A549 treated with RU486 at 1 μM for 4 hours (cell line): ENCODE results near the gene TRAPPC4. TPM values are rescaled to one million over a fixed set of nuclear protein-coding genes. Genes with fewer than 3 reads are reported as not detected.

ENCODE experiments used
- total RNA-seq: library from RNA; stranded (reverse); fragments of 200-300 nt; extraction: Qiagen RNA extraction; gene quantifications from 5 replicates; pipeline ENCODE4 v1.2.3, GENCODE V29; 2022; ENCODE audit warnings: low read depth

TRAPPC4 gene, protein sequence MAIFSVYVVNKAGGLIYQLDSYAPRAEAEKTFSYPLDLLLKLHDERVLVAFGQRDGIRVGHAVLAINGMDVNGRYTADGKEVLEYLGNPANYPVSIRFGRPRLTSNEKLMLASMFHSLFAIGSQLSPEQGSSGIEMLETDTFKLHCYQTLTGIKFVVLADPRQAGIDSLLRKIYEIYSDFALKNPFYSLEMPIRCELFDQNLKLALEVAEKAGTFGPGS
- total RNA-seq, result 57.4 to 67.3 TPM (median 60.5 TPM) in 5 replicates

DNA sequence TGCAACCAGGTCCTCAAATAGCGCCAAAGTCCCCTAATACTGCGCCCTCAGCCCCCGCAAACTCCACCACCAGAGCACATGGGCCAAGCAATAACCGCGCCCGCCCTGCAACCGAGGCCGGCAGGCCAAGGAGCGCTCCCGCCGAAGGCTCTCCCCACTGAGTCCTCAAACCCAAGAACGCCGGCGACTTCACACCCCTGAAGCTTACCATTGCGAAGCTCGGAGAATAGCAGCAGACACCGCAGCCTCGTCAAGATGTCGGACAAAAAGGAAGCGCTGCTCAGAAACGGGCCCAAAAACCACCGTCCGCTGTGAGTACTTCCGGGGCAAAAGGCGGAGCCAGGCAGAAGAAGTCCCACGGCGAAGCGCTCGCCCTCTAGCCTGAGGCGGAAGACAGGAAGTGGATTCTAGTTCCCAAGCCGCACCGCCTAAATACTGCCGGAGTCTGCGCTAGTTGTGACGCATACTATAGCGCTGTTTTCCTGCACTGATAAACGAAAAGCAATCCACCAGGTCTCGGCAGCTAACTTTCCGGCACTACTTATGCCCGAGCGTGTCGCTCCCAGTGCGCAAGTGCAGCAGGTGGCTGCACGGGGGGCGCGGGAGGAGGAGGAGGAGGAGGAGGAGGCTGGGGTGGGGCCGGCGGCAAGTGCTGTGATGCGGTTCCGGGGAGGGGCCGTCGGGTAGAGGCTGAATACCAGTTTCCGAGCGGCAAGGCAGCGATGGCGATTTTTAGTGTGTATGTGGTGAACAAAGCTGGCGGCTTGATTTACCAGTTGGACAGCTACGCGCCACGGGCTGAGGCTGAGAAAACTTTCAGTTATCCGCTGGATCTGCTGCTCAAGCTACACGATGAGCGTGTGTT lies at the start of gene TRAPPC4, which contains the start of gene RPS25:
TSS of gene TRAPPC4 (plus strand) at position 693 of the 865 bp plus-strand sequence. CDS start at position 723, 30 bp downstream.
TSS of gene RPS25 (minus strand) at position 270 of the 865 bp plus-strand sequence. CDS start at position 211, 59 bp downstream.

DNA sequence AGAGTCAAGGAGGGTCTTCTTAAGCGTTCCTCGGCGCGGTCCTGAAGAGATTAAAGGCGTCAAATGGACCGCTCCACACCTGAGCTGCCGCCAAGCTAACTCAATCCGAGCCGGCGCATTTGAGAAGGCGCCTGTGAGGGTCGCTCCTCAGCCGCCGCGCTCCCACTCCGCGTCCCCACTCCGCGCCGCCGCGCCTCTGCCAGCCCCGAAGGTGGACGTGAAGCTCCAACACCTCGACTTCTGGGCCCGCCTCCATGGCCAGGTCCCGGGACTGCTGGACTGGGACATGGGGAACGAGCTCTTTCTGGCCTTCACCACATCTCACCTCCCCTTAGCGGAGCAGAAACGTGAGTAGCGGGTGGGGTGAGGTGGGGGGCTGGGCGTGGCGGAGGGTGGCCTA lies 46.9 kb upstream of the TRAPPC4 start, which contains the start of gene FOXR1:
TSS of gene FOXR1 (plus strand) at position 116 of the 400 bp plus-strand sequence. CDS start at position 287, 171 bp downstream.

GRCh38 chr11:118997627-118998387 lies 20.8 kb upstream of the TRAPPC4 start, which contains the start of gene CENATAC:
CENATAC (plus strand) TSS chr11:118998138; CDS start chr11:118998198, 60 bp downstream.

DNA sequence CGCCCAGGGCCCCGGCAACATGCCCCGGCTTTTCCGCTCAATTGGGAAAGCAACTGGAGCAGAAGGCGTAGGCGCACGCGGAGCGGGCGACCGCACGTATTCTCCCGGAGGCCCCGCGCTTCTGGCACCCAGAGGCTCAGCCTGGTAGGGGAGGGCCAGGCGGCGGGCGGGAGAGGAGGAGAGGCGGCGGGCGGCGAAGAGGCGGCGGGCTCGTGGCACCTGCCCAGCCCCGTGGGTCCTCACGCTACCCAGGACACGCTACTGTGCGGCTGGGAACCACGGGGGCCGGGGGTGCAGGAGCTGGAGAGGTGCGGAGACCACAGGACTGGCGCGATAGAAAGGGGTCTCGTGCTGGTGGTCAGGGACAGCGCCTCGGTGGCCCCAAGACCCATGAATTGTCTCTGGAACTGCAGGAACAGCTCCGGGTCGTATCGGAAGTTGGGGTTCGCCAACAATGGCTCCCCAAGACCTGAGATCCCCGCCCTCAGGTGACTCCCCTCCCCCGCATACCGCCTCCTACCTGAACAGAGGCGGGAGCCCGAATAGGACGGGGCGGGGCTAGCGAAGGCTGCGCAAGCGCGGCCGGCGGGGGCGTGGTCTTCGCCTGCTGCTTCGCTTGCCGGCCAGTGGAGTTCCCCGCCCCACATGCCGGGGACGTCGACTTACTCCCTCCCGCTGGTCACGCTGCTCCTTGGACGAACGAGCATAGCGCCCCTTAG lies 11.9 kb downstream of the TRAPPC4 start, which contains the start of gene SLC37A4:
TSS of gene SLC37A4 (minus strand) at position 549 of the 719 bp plus-strand sequence.

DNA sequence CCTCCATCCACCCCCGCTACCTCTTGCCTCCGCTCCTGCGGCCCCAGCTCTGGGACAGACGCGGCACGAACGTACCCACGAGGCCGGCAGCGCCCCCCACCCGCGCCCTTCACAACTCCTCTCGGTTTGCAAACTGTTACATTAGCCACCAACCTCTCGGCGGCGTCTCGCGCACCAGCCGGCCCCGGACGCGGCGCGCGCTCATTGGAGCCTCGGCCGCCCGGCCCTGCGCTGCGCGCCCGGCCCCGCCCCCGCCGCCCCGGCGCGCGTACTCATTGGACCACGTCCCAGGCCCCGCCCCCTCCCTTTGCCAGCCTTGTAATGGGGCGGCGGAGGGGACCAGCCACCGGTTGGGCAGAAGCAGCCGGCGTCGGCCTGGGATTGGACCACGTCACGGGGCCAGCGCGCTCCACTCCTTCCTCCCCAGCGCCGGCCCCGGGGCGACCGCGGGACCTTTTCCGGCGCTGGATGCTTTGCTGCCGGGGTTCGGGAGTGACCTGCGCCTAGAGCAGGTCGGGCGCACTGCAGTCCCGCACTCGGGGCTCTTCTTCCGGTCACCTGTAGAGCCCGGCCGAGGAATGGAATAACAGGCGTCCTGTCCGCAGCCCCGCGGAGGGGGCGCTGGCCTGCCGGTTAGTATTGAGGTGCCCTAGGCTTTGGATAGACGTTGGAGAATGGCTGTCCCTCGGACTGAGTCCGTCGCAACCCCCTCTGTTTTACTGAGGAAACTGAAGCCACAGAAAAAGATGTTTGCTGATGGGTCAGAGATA lies 38.6 kb downstream of the TRAPPC4 start, which contains the start of gene HYOU1:
TSS of gene HYOU1 (minus strand) at position 206 of the 770 bp plus-strand sequence. CDS start 1,045 bp downstream, outside the sequence.

GRCh38 chr11:119067371-119068222 lies 49.0 kb downstream of the TRAPPC4 start, which contains the start of gene VPS11:
VPS11 (plus strand) TSS chr11:119067818; CDS start chr11:119067824, 6 bp downstream.

Other genes with a start within 250 kb of the TRAPPC4 start
- gene DDX6, start 227.6 kb upstream of the TRAPPC4 start, total RNA-seq, result 15.3 to 33.5 TPM (median 23.4 TPM) in 5 replicates
- 0.03 to 0.08 TPM (median 0.07 TPM) in 5 replicates for gene CXCR5, start 134.9 kb upstream of the TRAPPC4 start, total RNA-seq
- gene BCL9L, start 92.8 kb upstream of the TRAPPC4 start, total RNA-seq, result 79.4 to 170 TPM (median 137 TPM) in 5 replicates
- 0.33 to 0.97 TPM (median 0.69 TPM) in 5 replicates for gene UPK2, start 62.5 kb upstream of the TRAPPC4 start, total RNA-seq
- not detected in 5 replicates for gene FOXR1, start 47.0 kb upstream of the TRAPPC4 start, total RNA-seq
- 11.1 to 17.5 TPM (median 11.5 TPM) in 5 replicates for gene CENATAC, start 20.6 kb upstream of the TRAPPC4 start, total RNA-seq
- 803 to 1,150 TPM (median 842 TPM) in 5 replicates for gene RPS25, start 423 bp upstream of the TRAPPC4 start, total RNA-seq
- 10.0 to 12.1 TPM (median 10.8 TPM) in 5 replicates for gene SLC37A4, start 12.1 kb downstream of the TRAPPC4 start, total RNA-seq
- 39.6 to 50.0 TPM (median 47.3 TPM) in 5 replicates for gene HYOU1, start 38.4 kb downstream of the TRAPPC4 start, total RNA-seq
- 7.9 to 17.2 TPM (median 11.4 TPM) in 5 replicates for gene VPS11, start 49.1 kb downstream of the TRAPPC4 start, total RNA-seq
- gene HMBS, start 66.1 kb downstream of the TRAPPC4 start, total RNA-seq, result 45.4 to 52.9 TPM (median 51.2 TPM) in 5 replicates
- gene DPAGT1, start 83.1 kb downstream of the TRAPPC4 start, total RNA-seq, result 33.0 to 40.4 TPM (median 38.6 TPM) in 5 replicates
- 4.9 to 7.1 TPM (median 6.0 TPM) in 5 replicates for gene C2CD2L, start 88.6 kb downstream of the TRAPPC4 start, total RNA-seq
- 9.7 to 11.5 TPM (median 11.0 TPM) in 5 replicates for gene HINFP, start 102.8 kb downstream of the TRAPPC4 start, total RNA-seq
- gene ABCG4, start 130.3 kb downstream of the TRAPPC4 start, total RNA-seq, result 0.18 to 0.37 TPM (median 0.21 TPM) in 5 replicates
- gene NLRX1, start 150.0 kb downstream of the TRAPPC4 start, total RNA-seq, result 7.5 to 12.3 TPM (median 10.4 TPM) in 5 replicates
- gene NHERF4, start 166.7 kb downstream of the TRAPPC4 start, total RNA-seq, result 0.13 to 0.47 TPM (median 0.21 TPM) in 3 of 5 replicates, not detected in the others
- gene CBL, start 187.6 kb downstream of the TRAPPC4 start, total RNA-seq, result 5.5 to 9.3 TPM (median 9.0 TPM) in 5 replicates